HepG2 (cell line): Measurements from ENCODE around the gene SELENOH.
A peak's percentile ranks its signal among the peaks of the same experiment; 100 is the strongest.

Experiments
- CTCF ChIP-seq: sonication (generic); formaldehyde crosslinking; IDR thresholded peaks from 2 replicates; pipeline ENCODE4 v1.5.0; 2020; ENCODE audit warnings: mild to moderate bottlenecking, missing genetic modification reagents, moderate library complexity
- GPBP1L1 ChIP-seq: sonication (generic); formaldehyde crosslinking; IDR thresholded peaks from 2 replicates; pipeline ENCODE4 v1.5.0; 2020; ENCODE audit warnings: mild to moderate bottlenecking, missing genetic modification reagents
- POLR2A ChIP-seq, 2 experiments: IDR thresholded peaks; 2 replicates each; pipeline ENCODE4 v1.6.1; 2011; ENCODE audit warnings: low read depth in 2 of 2, low read length in 2 of 2, mild to moderate bottlenecking in 1 of 2, moderate library complexity in 1 of 2; ENCODE audit not compliant: insufficient read depth in 1 of 2
- REST ChIP-seq, 2 experiments: IDR thresholded peaks; 2 replicates each; pipeline ENCODE4 v1.6.1; 2011 to 2012; ENCODE audit warnings: low read length in 2 of 2, borderline replicate concordance in 1 of 2, low read depth in 1 of 2, mild to moderate bottlenecking in 1 of 2, moderate library complexity in 1 of 2
- SP4 ChIP-seq: sonication (generic); formaldehyde crosslinking; IDR thresholded peaks from 2 replicates; pipeline ENCODE4 v1.8.1; 2023; ENCODE audit warnings: mild to moderate bottlenecking, missing genetic modification reagents
- ZNF230 ChIP-seq: sonication (generic); formaldehyde crosslinking; IDR thresholded peaks from 2 replicates; pipeline ENCODE4 v1.4.0; 2020; ENCODE audit warnings: mild to moderate bottlenecking, missing genetic modification reagents
- ZNF280D ChIP-seq: sonication (generic); formaldehyde crosslinking; IDR thresholded peaks from 2 replicates; pipeline ENCODE4 v1.5.1; 2020; ENCODE audit warnings: mild to moderate bottlenecking, missing genetic modification reagents
- ZNF354B ChIP-seq: sonication (generic); formaldehyde crosslinking; IDR thresholded peaks from 2 replicates; pipeline ENCODE4 v1.8.0; 2022; ENCODE audit warnings: mild to moderate bottlenecking, missing genetic modification reagents

- TF ChIP-seq ZNF354B (CRISPR knock-in tag) = no peak
- no peak for TF ChIP-seq SP4
- TF ChIP-seq CTCF (CRISPR knock-in tag) = 0 out of 2 replicates have a peak, but pooled peaks have one; percentile 18
- no peak for TF ChIP-seq REST (IDR thresholded peaks at IDR 0.05; ENCODE audit: borderline replicate concordance in 1 of 2, low read depth in 1 of 2, low read length in 2 of 2)
- TF ChIP-seq ZNF230 (CRISPR knock-in tag) = no peak
- no peak for TF ChIP-seq GPBP1L1 (CRISPR knock-in tag)
- no peak for TF ChIP-seq ZNF280D (CRISPR knock-in tag)
- TF ChIP-seq POLR2A (IDR thresholded peaks at IDR 0.05; ENCODE audit: insufficient read depth in 1 of 2, low read depth in 2 of 2, low read length in 2 of 2) = peak in 1 of 2 experiments; percentile 44; a peak in 1 of 4 replicates
Measured at GRCh38 chr11:57779276-57779675, 38.0 kb downstream of the SELENOH start.
